ENCODE results near the gene FBRSL1.

GRCh38 chr12:132449565-132450417 lies 40.2 kb upstream of the FBRSL1 start:
- no peak for TF ChIP-seq TFAP4 (CRISPR knock-in tag; IDR thresholded peaks at IDR 0.05; ENCODE audit: borderline replicate concordance)
- TF ChIP-seq ATF6 (CRISPR knock-in tag; IDR thresholded peaks at IDR 0.05): no peak
- no peak for TF ChIP-seq BCL6 (CRISPR knock-in tag; IDR thresholded peaks at IDR 0.05)
- no peak for TF ChIP-seq ZBTB34 (CRISPR knock-in tag; IDR thresholded peaks at IDR 0.05)
- no peak for TF ChIP-seq CEBPB (tag; IDR thresholded peaks at IDR 0.05)
- no peak for TF ChIP-seq THAP12 (CRISPR knock-in tag; IDR thresholded peaks at IDR 0.05)
- no peak for TF ChIP-seq CTCF (IDR thresholded peaks at IDR 0.05 in 2 of 3, conservative IDR thresholded peaks at IDR 0.05 in 1 of 3; ENCODE audit: insufficient read depth in 2 of 3, low read depth in 1 of 3, low read length in 3 of 3)
- no peak for TF ChIP-seq ATF7 (IDR thresholded peaks at IDR 0.05)
- no peak for TF ChIP-seq ZZZ3 (IDR thresholded peaks at IDR 0.05)
- TF ChIP-seq FOXJ2 (tag; IDR thresholded peaks at IDR 0.05): no peak
- no peak for TF ChIP-seq SMARCA4 (IDR thresholded peaks at IDR 0.05)
